ENCODE results near the gene TRUB1.

The TRUB1 gene

GRCh38 chr10:115022733-115023132 is 84.7 kb downstream of the TRUB1 start:
- TF ChIP-seq CTCF (IDR thresholded peaks at IDR 0.05; ENCODE audit: low read length, missing control alignments): no peak
- H3K4me3 ChIP-seq (replicated peaks; ENCODE audit: low read depth, low read length): no peak overlapping the region
- no peak for DNase-seq (ENCODE audit: low read depth)

- H3K4me3 ChIP-seq (replicated peaks; ENCODE audit: low read depth, low read length): no peak overlapping the region
- no peak for TF ChIP-seq CTCF (IDR thresholded peaks at IDR 0.05; ENCODE audit: low read length, missing control alignments)
These were observed 85.7 kb downstream of the TRUB1 start for GRCh38 chr10:115023715-115024114.

GRCh38 chr10:115024371-115024770 is 86.4 kb downstream of the TRUB1 start:
- H3K4me3 ChIP-seq (replicated peaks; ENCODE audit: low read depth, low read length): no peak overlapping the region
- TF ChIP-seq CTCF (IDR thresholded peaks at IDR 0.05; ENCODE audit: low read length, missing control alignments): no peak
- DNase-seq (ENCODE audit: low read depth): no peak

More at GRCh38 chr10:115023715-115024114, 85.7 kb downstream of the TRUB1 start:
- no peak for DNase-seq (ENCODE audit: low read depth)

- TF ChIP-seq CTCF (IDR thresholded peaks at IDR 0.05; ENCODE audit: low read length, missing control alignments): no peak
- H3K4me3 ChIP-seq (replicated peaks; ENCODE audit: low read depth, low read length): no peak overlapping the region
- DNase-seq (ENCODE audit: low read depth): no peak
These were observed 88.2 kb downstream of the TRUB1 start for GRCh38 chr10:115026056-115026745.

DNA sequence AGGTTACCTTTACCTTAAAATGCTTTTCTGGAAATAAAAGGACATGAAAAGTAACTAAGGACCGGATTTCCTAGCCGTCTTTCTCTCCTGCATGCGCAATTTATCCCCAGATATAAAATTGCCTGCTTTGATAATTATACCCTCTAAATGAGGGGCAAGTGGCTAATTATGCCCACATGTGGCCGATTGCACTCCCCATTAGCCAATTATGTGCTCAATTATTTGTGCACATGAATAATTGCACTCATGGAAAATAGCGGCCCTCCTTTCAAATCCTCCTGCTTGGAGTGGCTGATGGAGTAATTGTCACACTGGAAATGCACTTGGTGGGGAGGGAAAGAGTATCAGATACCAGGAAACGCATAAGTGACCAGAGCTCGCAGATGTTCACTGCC is 88.7 kb downstream of the TRUB1 start:
- no peak for TF ChIP-seq CTCF (IDR thresholded peaks at IDR 0.05; ENCODE audit: low read length, missing control alignments)
- H3K4me3 ChIP-seq (replicated peaks; ENCODE audit: low read depth, low read length): no peak overlapping the region
- no peak for DNase-seq (ENCODE audit: low read depth)
